ENCODE measurements around the gene C2CD4A.

The C2CD4A gene

GRCh38 chr15:62069551-62069950 lies 2.8 kb downstream of the C2CD4A start:
- TF ChIP-seq CTCF (IDR thresholded peaks at IDR 0.05; ENCODE audit: insufficient read depth, low read depth, low read length, missing control alignments) = no peak
- DNase-seq (ENCODE audit: low read depth) = no peak
- H3K4me3 ChIP-seq (ENCODE audit: low read length) = no peak overlapping the region

- peak; percentile 54 for TF ChIP-seq CTCF (IDR thresholded peaks at IDR 0.05; ENCODE audit: insufficient read depth, low read depth, low read length, missing control alignments)
- no peak overlapping the region for H3K4me3 ChIP-seq (ENCODE audit: low read length)
- DNase-seq (ENCODE audit: low read depth) = peak; percentile 56
These were observed 5.0 kb downstream of the C2CD4A start for GRCh38 chr15:62071711-62072308.

- TF ChIP-seq CTCF (IDR thresholded peaks at IDR 0.05; ENCODE audit: insufficient read depth, low read depth, low read length, missing control alignments) = no peak
- H3K4me3 ChIP-seq (ENCODE audit: low read length) = peak overlapping the region; percentile 13
- DNase-seq (ENCODE audit: low read depth) = peak; percentile 97
These were observed 9.0 kb downstream of the C2CD4A start for GRCh38 chr15:62075595-62076277.

GRCh38 chr15:62079594-62079993 lies 12.8 kb downstream of the C2CD4A start:
- no peak for DNase-seq (ENCODE audit: low read depth)
- no peak for TF ChIP-seq CTCF (IDR thresholded peaks at IDR 0.05; ENCODE audit: insufficient read depth, low read depth, low read length, missing control alignments)
- no peak overlapping the region for H3K4me3 ChIP-seq (ENCODE audit: low read length)

- DNase-seq (ENCODE audit: low read depth) = no peak
- H3K4me3 ChIP-seq (ENCODE audit: low read length) = no peak overlapping the region
- TF ChIP-seq CTCF (IDR thresholded peaks at IDR 0.05; ENCODE audit: insufficient read depth, low read depth, low read length, missing control alignments) = no peak
These were observed 16.7 kb downstream of the C2CD4A start for GRCh38 chr15:62083194-62084154.

- no peak overlapping the region for H3K4me3 ChIP-seq (ENCODE audit: low read length)
- no peak for DNase-seq (ENCODE audit: low read depth)
- no peak for TF ChIP-seq CTCF (IDR thresholded peaks at IDR 0.05; ENCODE audit: insufficient read depth, low read depth, low read length, missing control alignments)
These were observed 19.0 kb downstream of the C2CD4A start for GRCh38 chr15:62085740-62086139.
